Measurements from ENCODE around the gene GSTM5.

GRCh38 chr1:109714661-109715372 lies 2.8 kb downstream of the GSTM5 start:
- no peak for TF ChIP-seq POLR2A (IDR thresholded peaks at IDR 0.05)
- TF ChIP-seq CTCF (IDR thresholded peaks at IDR 0.05), result no peak
- TF ChIP-seq POLR2AphosphoS5 (IDR thresholded peaks at IDR 0.05), result no peak

Data from suprapubic skin (tissue), 4 donors.